ENCODE data around the gene SDK1.

The SDK1 gene

GRCh38 chr7:4151926-4152549, 851.0 kb downstream of the SDK1 start:
- no peak for TF ChIP-seq CTCF (IDR thresholded peaks at IDR 0.05; ENCODE audit: poor library complexity, severe bottlenecking)
- Histone ChIP-seq H3K27ac (ENCODE audit: poor library complexity, severe bottlenecking) (no peak overlapping the region), H3K4me1 (ENCODE audit: insufficient read depth, poor library complexity, severe bottlenecking) (no peaks in the 10 kb centered on the region), H3K36me3 (ENCODE audit: low read depth) (no peaks in the 10 kb centered on the region), H3K27me3 (ENCODE audit: insufficient read depth, poor library complexity, severe bottlenecking) (no peaks in the 10 kb centered on the region), H3K9me3 (ENCODE audit: severe bottlenecking) (no peaks in the 10 kb centered on the region), H3K4me3 (ENCODE audit: severe bottlenecking) (no peak overlapping the region)
- no peak for ATAC-seq (ENCODE audit: low read depth)
- DNase-seq (ENCODE audit: low spot score): no peak

- no peak for DNase-seq (ENCODE audit: low spot score)
- Histone ChIP-seq H3K4me3 (ENCODE audit: severe bottlenecking) (no peak overlapping the region), H3K27me3 (ENCODE audit: insufficient read depth, poor library complexity, severe bottlenecking) (no peaks in the 10 kb centered on the region), H3K36me3 (ENCODE audit: low read depth) (no peaks in the 10 kb centered on the region), H3K9me3 (ENCODE audit: severe bottlenecking) (peaks cover 3% of the 10 kb centered on the region), H3K4me1 (ENCODE audit: insufficient read depth, poor library complexity, severe bottlenecking) (peaks cover 10% of the 10 kb centered on the region), H3K27ac (ENCODE audit: poor library complexity, severe bottlenecking) (no peak overlapping the region)
- TF ChIP-seq CTCF (IDR thresholded peaks at IDR 0.05; ENCODE audit: poor library complexity, severe bottlenecking): no peak
- ATAC-seq (ENCODE audit: low read depth): no peak
Measured at GRCh38 chr7:4154882-4155535, 854.0 kb downstream of the SDK1 start.

GRCh38 chr7:4156190-4156589, 855.1 kb downstream of the SDK1 start:
- ATAC-seq (ENCODE audit: low read depth) (no peak), DNase-seq (ENCODE audit: low spot score) (no peak)
- Histone ChIP-seq H3K9me3 (ENCODE audit: severe bottlenecking) (peaks cover 3% of the 10 kb centered on the region), H3K4me1 (ENCODE audit: insufficient read depth, poor library complexity, severe bottlenecking) (peaks cover 18% of the 10 kb centered on the region), H3K4me3 (ENCODE audit: severe bottlenecking) (no peak overlapping the region), H3K36me3 (ENCODE audit: low read depth) (no peaks in the 10 kb centered on the region), H3K27ac (ENCODE audit: poor library complexity, severe bottlenecking) (no peak overlapping the region), H3K27me3 (ENCODE audit: insufficient read depth, poor library complexity, severe bottlenecking) (no peaks in the 10 kb centered on the region)
- TF ChIP-seq CTCF (IDR thresholded peaks at IDR 0.05; ENCODE audit: poor library complexity, severe bottlenecking): no peak

GRCh38 chr7:4157651-4158050, 856.6 kb downstream of the SDK1 start:
- H3K27me3 ChIP-seq (ENCODE audit: insufficient read depth, poor library complexity, severe bottlenecking): no peaks in the 10 kb centered on the region

More at GRCh38 chr7:4157651-4158050, 856.6 kb downstream of the SDK1 start:
- H3K27ac ChIP-seq (ENCODE audit: poor library complexity, severe bottlenecking): no peak overlapping the region
- ATAC-seq (ENCODE audit: low read depth): no peak
- H3K9me3 ChIP-seq (ENCODE audit: severe bottlenecking): peaks cover 3% of the 10 kb centered on the region
- H3K36me3 ChIP-seq (ENCODE audit: low read depth): no peaks in the 10 kb centered on the region
- no peak overlapping the region for H3K4me3 ChIP-seq (ENCODE audit: severe bottlenecking)
- H3K4me1 ChIP-seq (ENCODE audit: insufficient read depth, poor library complexity, severe bottlenecking): peaks cover 18% of the 10 kb centered on the region
- TF ChIP-seq CTCF (IDR thresholded peaks at IDR 0.05; ENCODE audit: poor library complexity, severe bottlenecking): no peak
- no peak for DNase-seq (ENCODE audit: low spot score)

All from RWPE2 (cell line).